MM.1S (cell line): ENCODE results near the gene PDZRN4.

Experiments
- DNase-seq: peaks from one replicate; pipeline ENCODE4 v3.0.0-alpha.2; 2015
- H2AFZ ChIP-seq: fragments of 300-600 bp; sonication (generic); 2 replicates; pipeline ENCODE4 v1.6.0; 2016; ENCODE audit warnings: antibody characterized with exemption, low read length
- H3F3A ChIP-seq: fragments of 300-600 bp; sonication (generic); 2 replicates; pipeline ENCODE4 v1.6.1; 2016; ENCODE audit warnings: mild to moderate bottlenecking, antibody characterized with exemption, low read length, moderate library complexity, mixed read lengths; ENCODE audit not compliant: insufficient read depth
- H3K27ac ChIP-seq: fragments of 300-600 bp; sonication (generic); 2 replicates; pipeline ENCODE4 v1.5.1; 2016; ENCODE audit warnings: mild to moderate bottlenecking, low read length
- H3K27me3 ChIP-seq: fragments of 300-600 bp; sonication (generic); replicated peaks from 2 replicates; pipeline ENCODE4 v1.6.0; 2016; ENCODE audit warnings: low read length; ENCODE audit not compliant: insufficient read depth
- H3K36me3 ChIP-seq: fragments of 300-600 bp; sonication (generic); replicated peaks from 2 replicates; pipeline ENCODE4 v1.6.1; 2016; ENCODE audit warnings: mild to moderate bottlenecking, low read length, mixed read lengths; ENCODE audit not compliant: insufficient read depth
- H3K4me1 ChIP-seq: fragments of 300-600 bp; sonication (generic); 2 replicates; pipeline ENCODE4 v1.6.1; 2016; ENCODE audit warnings: low read length, mixed read lengths
- H3K4me2 ChIP-seq: fragments of 300-600 bp; sonication (generic); 2 replicates; pipeline ENCODE4 v1.6.0; 2016; ENCODE audit warnings: low read depth, low read length
- H3K4me3 ChIP-seq: fragments of 300-600 bp; sonication (generic); 2 replicates; pipeline ENCODE4 v1.5.1; 2016; ENCODE audit warnings: low read length, mixed read lengths
- H3K79me2 ChIP-seq: fragments of 300-600 bp; sonication (generic); 2 replicates; pipeline ENCODE4 v1.6.1; 2016; ENCODE audit warnings: mixed run types, low read length, mixed read lengths
- H3K9ac ChIP-seq: fragments of 300-600 bp; sonication (generic); 2 replicates; pipeline ENCODE4 v1.6.1; 2016; ENCODE audit warnings: low read length, mixed read lengths
- H3K9me2 ChIP-seq: fragments of 300-600 bp; sonication (generic); replicated peaks from 2 replicates; pipeline ENCODE4 v1.6.1; 2016; ENCODE audit warnings: mild to moderate bottlenecking, low read length, mixed read lengths; ENCODE audit not compliant: insufficient read depth
- H3K9me3 ChIP-seq: fragments of 300-600 bp; sonication (generic); replicated peaks from 2 replicates; pipeline ENCODE4 v1.6.1; 2016; ENCODE audit warnings: mild to moderate bottlenecking, low read length, mixed read lengths; ENCODE audit not compliant: insufficient read depth
- H4K20me1 ChIP-seq: fragments of 300-600 bp; sonication (generic); 2 replicates; pipeline ENCODE4 v1.6.1; 2016; ENCODE audit warnings: mild to moderate bottlenecking, low read length, moderate library complexity, mixed read lengths; ENCODE audit not compliant: insufficient read depth
- EZH2 ChIP-seq: fragments of 300-600 bp; sonication (generic); optimal IDR thresholded peaks from 2 replicates; pipeline ENCODE3; 2017; ENCODE audit warnings: low read depth, mild to moderate bottlenecking, antibody characterized with exemption, low read length, mixed read lengths
- EZH2phosphoT487 ChIP-seq: fragments of 300-600 bp; sonication (generic); IDR thresholded peaks from 2 replicates; pipeline ENCODE4 v1.6.1; 2018; ENCODE audit warnings: antibody characterized with exemption, low read length
- TF ChIP-seq, protein P1 (sequence below): fragments of 300-600 bp; sonication (generic); IDR thresholded peaks from 2 replicates; pipeline ENCODE4 v1.5.1; 2016; ENCODE audit warnings: antibody characterized with exemption, low read length, mixed read lengths

PDZRN4 gene

DNA sequence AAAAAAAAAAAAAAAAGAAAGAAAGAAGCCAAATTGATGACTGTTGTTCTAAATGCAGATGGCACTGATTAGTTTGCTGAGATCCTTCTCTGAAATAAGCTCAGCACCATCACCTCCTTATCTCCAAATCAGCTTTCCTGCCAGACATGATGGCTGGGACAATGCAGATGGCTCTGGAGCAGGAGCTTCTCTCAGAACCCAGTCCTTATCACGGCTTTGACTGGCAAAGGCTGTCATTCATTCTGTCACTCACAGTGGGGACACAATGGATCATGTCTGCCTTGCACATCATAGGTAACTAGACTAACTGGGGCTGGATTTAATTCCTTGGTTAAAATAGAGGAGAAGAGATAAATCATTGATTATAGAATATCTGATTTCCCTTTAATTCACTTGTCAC lies 146.3 kb downstream of the PDZRN4 start:
- no peaks in the 10 kb centered on the region for H3F3A ChIP-seq
- no peaks in the 10 kb centered on the region for H3K9me3 ChIP-seq
- H3K36me3 ChIP-seq = no peaks in the 10 kb centered on the region
- H3K4me3 ChIP-seq = no peak overlapping the region
- TF ChIP-seq, protein P1, sequence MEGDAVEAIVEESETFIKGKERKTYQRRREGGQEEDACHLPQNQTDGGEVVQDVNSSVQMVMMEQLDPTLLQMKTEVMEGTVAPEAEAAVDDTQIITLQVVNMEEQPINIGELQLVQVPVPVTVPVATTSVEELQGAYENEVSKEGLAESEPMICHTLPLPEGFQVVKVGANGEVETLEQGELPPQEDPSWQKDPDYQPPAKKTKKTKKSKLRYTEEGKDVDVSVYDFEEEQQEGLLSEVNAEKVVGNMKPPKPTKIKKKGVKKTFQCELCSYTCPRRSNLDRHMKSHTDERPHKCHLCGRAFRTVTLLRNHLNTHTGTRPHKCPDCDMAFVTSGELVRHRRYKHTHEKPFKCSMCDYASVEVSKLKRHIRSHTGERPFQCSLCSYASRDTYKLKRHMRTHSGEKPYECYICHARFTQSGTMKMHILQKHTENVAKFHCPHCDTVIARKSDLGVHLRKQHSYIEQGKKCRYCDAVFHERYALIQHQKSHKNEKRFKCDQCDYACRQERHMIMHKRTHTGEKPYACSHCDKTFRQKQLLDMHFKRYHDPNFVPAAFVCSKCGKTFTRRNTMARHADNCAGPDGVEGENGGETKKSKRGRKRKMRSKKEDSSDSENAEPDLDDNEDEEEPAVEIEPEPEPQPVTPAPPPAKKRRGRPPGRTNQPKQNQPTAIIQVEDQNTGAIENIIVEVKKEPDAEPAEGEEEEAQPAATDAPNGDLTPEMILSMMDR = no peak
- no peak for TF ChIP-seq EZH2
- TF ChIP-seq EZH2phosphoT487 = no peak
- no peaks in the 10 kb centered on the region for H4K20me1 ChIP-seq
- H3K9me2 ChIP-seq = no peaks in the 10 kb centered on the region
- DNase-seq = no peak
- H3K9ac ChIP-seq = no peak overlapping the region
- H3K27ac ChIP-seq = no peak overlapping the region
- no peaks in the 10 kb centered on the region for H3K79me2 ChIP-seq
- no peaks in the 10 kb centered on the region for H3K4me1 ChIP-seq
- H3K27me3 ChIP-seq = no peaks in the 10 kb centered on the region
- H3K4me2 ChIP-seq = no peak overlapping the region
- H2AFZ ChIP-seq = no peak overlapping the region

DNA sequence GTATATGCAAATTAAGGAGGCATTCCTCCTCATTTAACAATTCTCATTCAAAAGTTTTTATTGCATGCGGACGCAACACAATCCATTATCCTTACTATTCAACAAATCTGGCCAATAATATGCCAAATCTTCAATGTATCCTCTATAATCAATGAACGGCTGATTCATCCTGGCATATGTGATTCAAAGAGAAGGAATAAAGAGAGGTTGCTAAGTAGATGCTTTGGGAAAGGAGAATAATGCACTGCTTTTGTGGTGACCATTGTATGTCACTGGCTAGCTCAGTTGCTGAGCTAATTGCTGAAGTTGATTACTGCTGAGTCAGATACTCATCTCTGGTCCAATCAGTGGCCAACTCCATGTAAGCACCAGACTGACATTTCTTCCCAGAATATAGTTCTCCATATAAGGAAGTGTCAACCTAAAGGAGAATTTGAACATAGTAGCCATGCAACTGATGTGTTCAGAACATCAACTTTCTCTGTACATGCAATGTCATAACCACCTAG lies 148.0 kb downstream of the PDZRN4 start:
- H3K4me3 ChIP-seq = no peak overlapping the region
- TF ChIP-seq, protein P1 = no peak
- TF ChIP-seq EZH2 (no peak), EZH2phosphoT487 (no peak)
- no peaks in the 10 kb centered on the region for H3K4me1 ChIP-seq
- no peaks in the 10 kb centered on the region for H3K9me2 ChIP-seq
- no peak overlapping the region for H3K4me2 ChIP-seq
- no peak overlapping the region for H2AFZ ChIP-seq
- H3K27me3 ChIP-seq = no peaks in the 10 kb centered on the region
- H3K79me2 ChIP-seq = no peaks in the 10 kb centered on the region
- no peak overlapping the region for H3K27ac ChIP-seq
- H3K36me3 ChIP-seq = no peaks in the 10 kb centered on the region
- H3K9me3 ChIP-seq = no peaks in the 10 kb centered on the region
- no peak overlapping the region for H3K9ac ChIP-seq
- no peaks in the 10 kb centered on the region for H4K20me1 ChIP-seq
- no peaks in the 10 kb centered on the region for H3F3A ChIP-seq
- no peak for DNase-seq

DNA sequence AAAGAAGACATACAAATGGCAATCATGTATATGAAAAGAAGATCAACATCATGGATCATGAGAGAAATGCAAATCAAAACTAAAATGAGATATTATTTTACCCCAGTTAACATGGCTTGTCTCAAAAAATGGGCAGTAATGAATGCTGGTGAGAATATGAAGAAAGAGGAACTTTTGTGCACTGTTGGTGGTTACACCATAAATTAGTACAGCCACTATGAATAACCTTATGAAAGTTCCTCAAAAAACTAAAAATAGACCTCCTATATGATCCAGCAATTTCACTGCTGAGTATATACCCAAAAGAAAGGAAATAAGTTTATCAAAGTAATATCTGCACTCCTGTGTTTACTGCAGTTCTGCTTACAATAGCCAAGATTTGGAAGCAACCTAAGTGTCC lies 151.7 kb downstream of the PDZRN4 start:
- Histone ChIP-seq H4K20me1 (no peaks in the 10 kb centered on the region), H3K27me3 (no peaks in the 10 kb centered on the region), H3K79me2 (no peaks in the 10 kb centered on the region), H3K9ac (no peak overlapping the region), H3K36me3 (no peaks in the 10 kb centered on the region), H3K4me3 (no peak overlapping the region), H2AFZ (no peak overlapping the region), H3K4me1 (no peaks in the 10 kb centered on the region), H3K4me2 (no peak overlapping the region), H3F3A (no peaks in the 10 kb centered on the region), H3K9me3 (no peaks in the 10 kb centered on the region), H3K27ac (no peak overlapping the region), H3K9me2 (no peaks in the 10 kb centered on the region)
- DNase-seq = no peak
- TF ChIP-seq, protein P1 = no peak
- TF ChIP-seq EZH2phosphoT487 = no peak
- TF ChIP-seq EZH2 = no peak
